LNCAP (cell line): ENCODE data around the gene NAGA.

Experiments
- TF ChIP-seq, protein P1 (sequence below): fragments of 450-650 bp; IDR thresholded peaks from 2 replicates; pipeline ENCODE4 v1.5.1; 2017; ENCODE audit warnings: mild to moderate bottlenecking

Gene NAGA

DNA sequence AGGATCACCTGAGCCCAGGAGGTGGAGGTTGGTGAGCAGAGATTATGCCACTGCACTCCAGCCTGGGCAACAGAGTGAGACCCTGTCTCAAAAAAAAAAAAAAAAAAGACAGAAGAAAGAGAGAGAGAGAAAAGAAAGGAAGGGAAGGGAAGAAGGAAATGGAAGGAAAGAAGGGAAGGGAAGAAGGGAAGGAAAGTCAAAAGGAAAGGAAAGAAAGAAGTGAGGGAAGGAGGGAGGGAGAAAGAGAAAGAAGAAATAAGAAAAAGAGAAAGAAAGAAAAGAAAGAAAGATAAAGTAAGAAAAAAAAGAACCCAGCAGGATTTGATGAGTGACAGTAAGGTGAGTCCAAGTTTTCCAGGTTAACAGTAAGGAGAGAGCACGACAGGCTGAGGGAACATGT is 52.4 kb downstream of the NAGA start:
- TF ChIP-seq, protein P1, sequence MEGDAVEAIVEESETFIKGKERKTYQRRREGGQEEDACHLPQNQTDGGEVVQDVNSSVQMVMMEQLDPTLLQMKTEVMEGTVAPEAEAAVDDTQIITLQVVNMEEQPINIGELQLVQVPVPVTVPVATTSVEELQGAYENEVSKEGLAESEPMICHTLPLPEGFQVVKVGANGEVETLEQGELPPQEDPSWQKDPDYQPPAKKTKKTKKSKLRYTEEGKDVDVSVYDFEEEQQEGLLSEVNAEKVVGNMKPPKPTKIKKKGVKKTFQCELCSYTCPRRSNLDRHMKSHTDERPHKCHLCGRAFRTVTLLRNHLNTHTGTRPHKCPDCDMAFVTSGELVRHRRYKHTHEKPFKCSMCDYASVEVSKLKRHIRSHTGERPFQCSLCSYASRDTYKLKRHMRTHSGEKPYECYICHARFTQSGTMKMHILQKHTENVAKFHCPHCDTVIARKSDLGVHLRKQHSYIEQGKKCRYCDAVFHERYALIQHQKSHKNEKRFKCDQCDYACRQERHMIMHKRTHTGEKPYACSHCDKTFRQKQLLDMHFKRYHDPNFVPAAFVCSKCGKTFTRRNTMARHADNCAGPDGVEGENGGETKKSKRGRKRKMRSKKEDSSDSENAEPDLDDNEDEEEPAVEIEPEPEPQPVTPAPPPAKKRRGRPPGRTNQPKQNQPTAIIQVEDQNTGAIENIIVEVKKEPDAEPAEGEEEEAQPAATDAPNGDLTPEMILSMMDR = no peak

GRCh38 chr22:42016111-42016510 is 54.5 kb downstream of the NAGA start:
- TF ChIP-seq, protein P1 = no peak

DNA sequence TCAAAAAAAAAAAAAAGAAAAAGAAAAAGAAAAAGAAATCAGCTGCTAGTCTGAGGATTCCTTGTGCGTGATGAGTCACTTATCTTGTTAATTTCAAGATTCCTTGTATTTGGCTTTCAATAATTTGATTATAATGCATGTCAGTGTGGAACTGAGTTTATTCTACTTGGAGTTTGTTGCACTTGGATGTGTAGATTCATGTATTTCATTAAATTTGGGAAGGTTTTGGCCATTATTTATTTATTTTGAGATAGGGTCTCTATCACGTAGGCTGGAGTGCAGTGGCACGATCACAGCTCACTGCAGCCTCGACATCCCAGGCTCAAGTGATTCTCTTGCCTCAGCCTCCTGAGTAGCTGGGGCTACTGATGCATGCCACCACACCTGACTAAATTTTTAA is 57.2 kb downstream of the NAGA start:
- TF ChIP-seq, protein P1 = no peak

DNA sequence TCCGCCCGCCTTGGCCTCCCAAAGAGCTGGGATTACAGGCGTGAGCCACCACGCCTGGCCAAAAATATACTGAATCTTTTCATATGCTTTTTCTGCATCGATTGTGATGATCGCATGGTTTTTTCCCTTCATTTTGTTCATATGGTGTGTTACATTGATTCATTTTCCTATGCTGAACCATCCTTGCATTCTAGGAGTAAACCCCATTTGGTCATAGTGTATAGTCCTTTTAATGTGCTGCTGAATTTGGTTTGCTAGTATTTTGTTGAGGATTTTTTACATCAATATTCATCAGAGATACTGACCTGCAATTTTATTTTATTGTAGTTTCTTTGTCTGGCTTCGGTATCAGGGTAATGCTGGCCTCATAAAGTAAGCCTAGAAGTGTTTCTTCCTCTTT is 59.8 kb downstream of the NAGA start:
- TF ChIP-seq, protein P1 = no peak
